AG10803 (cell line): Measurements from ENCODE around the gene MUSK.
"Not testable (repeated sequence)": the region's sequence is repeated elsewhere in the genome, so short reads cannot be mapped to it uniquely, and the experiment has no call there.

Experiments used
- DNase-seq: peaks from one replicate; pipeline ENCODE4 v3.0.0; 2010; ENCODE audit warnings: low read depth
- H3K4me3 ChIP-seq: 2 replicates; pipeline ENCODE4 v1.5.1; 2011; ENCODE audit warnings: mild to moderate bottlenecking, low read length, control low read depth
- CTCF ChIP-seq: conservative IDR thresholded peaks from 2 replicates; pipeline ENCODE4 v1.5.1; 2011; ENCODE audit warnings: mild to moderate bottlenecking, low read length, control low read depth, inconsistent platforms

Gene MUSK

GRCh38 chr9:110785166-110785565 is 116.6 kb downstream of the MUSK start:
- TF ChIP-seq CTCF = no peak
- H3K4me3 ChIP-seq = no peak overlapping the region
- DNase-seq = no peak

GRCh38 chr9:110788396-110788795 is 119.8 kb downstream of the MUSK start:
- H3K4me3 ChIP-seq, DNase-seq: not testable (repeated sequence)

GRCh38 chr9:110788871-110789270 is 120.3 kb downstream of the MUSK start:
- DNase-seq = peak; percentile 68
- H3K4me3 ChIP-seq = no peak overlapping the region
- no peak for TF ChIP-seq CTCF

- H3K4me3 ChIP-seq = no peak overlapping the region
- no peak for TF ChIP-seq CTCF
- peak; percentile 48 for DNase-seq
These were observed 129.0 kb downstream of the MUSK start for GRCh38 chr9:110797611-110798010.

GRCh38 chr9:110799396-110799795 is 130.8 kb downstream of the MUSK start:
- no peak overlapping the region for H3K4me3 ChIP-seq
- peak; percentile 21 for DNase-seq
- no peak for TF ChIP-seq CTCF

GRCh38 chr9:110801426-110801825 is 132.8 kb downstream of the MUSK start:
- TF ChIP-seq CTCF = no peak
- no peak overlapping the region for H3K4me3 ChIP-seq
- DNase-seq = no peak

GRCh38 chr9:110802416-110803035 is 133.9 kb downstream of the MUSK start:
- peak; percentile 88 for DNase-seq
- TF ChIP-seq CTCF = no peak
- no peak overlapping the region for H3K4me3 ChIP-seq

GRCh38 chr9:110807956-110808598 is 139.5 kb downstream of the MUSK start:
- TF ChIP-seq CTCF = no peak
- no peak overlapping the region for H3K4me3 ChIP-seq
- DNase-seq = no peak
